GM12878 (cell line): ENCODE measurements around the gene SLC9C2. TPM values are rescaled to one million over a fixed set of nuclear protein-coding genes. Genes with fewer than 3 reads are reported as not detected.
"Not testable (repeated sequence)": the region's sequence is repeated elsewhere in the genome, so short reads cannot be mapped to it uniquely, and the experiment has no call there.

Experiments used
- ATAC-seq: fragments of 200-7000 bp; cut with Tn5 transposase; 3 replicates; pipeline ENCODE4 v1.9.1; 2020; ENCODE audit warnings: mild to moderate bottlenecking, moderate library complexity
- BruUV-seq: library from RNA; stranded (reverse); fragments of 400-500 nt; replicated peaks from 2 replicates; lab custom pipeline; 2021; lab: Mats Ljungman, UMichigan
- CTCF ChIA-PET: fragments of 300-600 bp; sonication (Branson Sonifier 250); formaldehyde crosslinking; extraction: SDS; loops from one replicate; lab custom pipeline; 2021; ENCODE audit warnings: inconsistent platforms; lab: Yijun Ruan, JAX
- POLR2A ChIA-PET: fragments of 350-600 bp; formaldehyde crosslinking; extraction: SDS; loops from one replicate; lab custom pipeline; 2021; ENCODE audit warnings: inconsistent platforms; lab: Charles Lee
- RAD21 ChIA-PET: fragments of 300-600 bp; sonication (Branson Sonifier 250); formaldehyde crosslinking; loops from one replicate; lab custom pipeline; 2023; ENCODE audit warnings: antibody characterized with exemption; ENCODE audit not compliant: unreplicated experiment; lab: Charles Lee
- SMC1A ChIA-PET: fragments of 300-600 bp; sonication (Branson Sonifier 250); formaldehyde crosslinking; loops from one replicate; lab custom pipeline; 2023; ENCODE audit not compliant: unreplicated experiment, uncharacterized antibody; lab: Charles Lee
- DNase-seq: peaks from one replicate; pipeline ENCODE4 v3.0.0-alpha.2; 2011; ENCODE audit warnings: low read depth, low spot score
- FAIRE-seq: peaks from 3 replicates; lab custom pipeline; 2011; peaks lifted over from hg19 to GRCh38; lab: Jason Lieb, UNC
- H2AFZ ChIP-seq: 2 replicates; pipeline ENCODE4 v1.6.0; 2011; ENCODE audit warnings: low read depth, low read length, control low read depth; ENCODE audit not compliant: control insufficient read depth
- H3K27ac ChIP-seq: 2 replicates; pipeline ENCODE4 v1.5.1; 2011; ENCODE audit warnings: control low read depth; ENCODE audit not compliant: control insufficient read depth, insufficient read depth
- H3K27me3 ChIP-seq, 2 experiments: replicated peaks in 1 of 2; 2 replicates each; pipeline versions ENCODE4 v1.6.0 to v1.6.1; 2011; ENCODE audit warnings: low read length in 1 of 2; ENCODE audit not compliant: control insufficient read depth in 2 of 2, insufficient read depth in 2 of 2
- H3K36me3 ChIP-seq, 2 experiments: 2 replicates each; pipeline ENCODE4 v1.5.1; 2011; ENCODE audit warnings: low read length in 1 of 2; ENCODE audit not compliant: control insufficient read depth in 2 of 2, insufficient read depth in 2 of 2
- H3K4me1 ChIP-seq: 2 replicates; pipeline ENCODE4 v1.6.1; 2011; ENCODE audit warnings: mild to moderate bottlenecking, low read length, moderate library complexity, mixed read lengths; ENCODE audit not compliant: control insufficient read depth, insufficient read depth
- H3K4me2 ChIP-seq: 2 replicates; pipeline ENCODE4 v1.6.0; 2011; ENCODE audit warnings: control low read depth; ENCODE audit not compliant: control insufficient read depth, insufficient read depth
- H3K4me3 ChIP-seq: fragments of 200-600 bp; sonication (generic); 2 replicates; pipeline ENCODE4 v1.5.1; 2016
- H3K79me2 ChIP-seq: 2 replicates; pipeline ENCODE4 v1.6.0; 2011; ENCODE audit warnings: low read length; ENCODE audit not compliant: control insufficient read depth, insufficient read depth
- H3K9ac ChIP-seq: 2 replicates; pipeline ENCODE4 v1.8.0; 2011; ENCODE audit warnings: low read length, control low read depth, mixed read lengths; ENCODE audit not compliant: control insufficient read depth, insufficient read depth
- H3K9me3 ChIP-seq: replicated peaks from 3 replicates; pipeline ENCODE4 v1.5.1; 2011; ENCODE audit warnings: mild to moderate bottlenecking, low read length; ENCODE audit not compliant: control insufficient read depth, insufficient read depth
- H4K20me1 ChIP-seq: 2 replicates; pipeline ENCODE4 v1.6.0; 2011; ENCODE audit not compliant: control insufficient read depth, insufficient read depth
- CBX5 ChIP-seq: sonication (generic); IDR thresholded peaks from 2 replicates; pipeline ENCODE4 v1.6.1; 2016; ENCODE audit warnings: low read depth, moderate library complexity, mild to moderate bottlenecking, inconsistent platforms
- IKZF1 ChIP-seq: fragments of 450-650 bp; conservative IDR thresholded peaks from 2 replicates; pipeline ENCODE4 v1.6.1; 2017; ENCODE audit warnings: antibody characterized with exemption, mild to moderate bottlenecking
- IRF3 ChIP-seq: fragments of 450-650 bp; IDR thresholded peaks from 2 replicates; pipeline ENCODE4 v1.6.1; 2014; ENCODE audit warnings: mild to moderate bottlenecking
- MXI1 ChIP-seq: fragments of 150-350 bp; IDR thresholded peaks from 2 replicates; pipeline ENCODE4 v1.6.1; 2011; ENCODE audit warnings: low read depth, mild to moderate bottlenecking, inconsistent platforms, low read length, improper control_type of control experiment
- RCOR1 ChIP-seq: conservative IDR thresholded peaks from 2 replicates; pipeline ENCODE4 v1.6.1; 2012; ENCODE audit warnings: low read depth, low read length, improper control_type of control experiment
- SIN3A ChIP-seq: IDR thresholded peaks from 2 replicates; pipeline ENCODE4 v1.6.1; 2012; ENCODE audit warnings: low read depth, low read length, improper control_type of control experiment
- TCF7 ChIP-seq: IDR thresholded peaks from 2 replicates; pipeline ENCODE4 v1.6.1; 2014; ENCODE audit warnings: antibody characterized with exemption, borderline replicate concordance
- ZBED1 ChIP-seq: IDR thresholded peaks from 2 replicates; pipeline ENCODE4 v1.6.1; 2016; ENCODE audit warnings: borderline replicate concordance
- ZNF274 ChIP-seq: IDR thresholded peaks from one replicate; pipeline ENCODE4 v1.8.0; 2011; ENCODE audit not compliant: insufficient read length, insufficient read depth
- WGBS: methylation state at CpG from one replicate; pipeline ENCODE4 v1.1.6; 2016; ENCODE audit warnings: low lambda C conversion rate; ENCODE audit not compliant: insufficient replicate concordance, insufficient coverage; ENCODE audit errors: missing lambda C conversion rate; 5-methylcytosine and 5-hydroxymethylcytosine counted together
- in situ Hi-C: fragments of 300-500 bp; cut with MboI; formaldehyde crosslinking; loops from 9 replicates; pipeline ENCODE4 v1.14.3; 2018; ENCODE audit warnings: mixed read lengths
- intact Hi-C: fragments of 100-400 bp; cut with micrococcal nuclease; formaldehyde crosslinking; loops from one replicate; pipeline ENCODE4 v1.14.2; 2022; ENCODE audit not compliant: unreplicated experiment
- polyA plus RNA-seq, 11 experiments: library from polyadenylated mRNA; depleted of rRNA in 4 of 11; unstranded in 6 of 11; stranded (reverse) in 5 of 11; fragments of >200 nt; fragmentation: Nextera tagmentation in 4 of 11; fragmentation: Illumina TruSeq in 1 of 11; extraction: Ambion mirVana in 4 of 11; extraction: Trizol in 1 of 11; gene quantifications; 1 replicate in 1 of 11; 2 replicates in 10 of 11; pipeline versions ENCODE4 v1.2.1 to v1.2.3, GENCODE V29; 2011 to 2016; ENCODE audit warnings: inconsistent platforms in 2 of 11, missing spikeins in 2 of 11, low read depth in 1 of 11
- total RNA-seq, 4 experiments: library from RNA; depleted of rRNA in 3 of 4; stranded (reverse); fragments of >200 nt in 3 of 4; fragmentation: Illumina TruSeq in 1 of 4; extraction: Trizol in 1 of 4; gene quantifications; 2 replicates each; pipeline versions ENCODE4 v1.2.1 to v1.2.3, GENCODE V29; 2013 to 2021
- TF ChIP-seq, protein P1 (sequence below): IDR thresholded peaks from 2 replicates; pipeline ENCODE4 v1.6.1; 2012; ENCODE audit warnings: low read depth, low read length, improper control_type of control experiment
- TF ChIP-seq, protein P2 (sequence below): IDR thresholded peaks from 2 replicates; pipeline ENCODE4 v1.6.1; 2011; ENCODE audit warnings: mild to moderate bottlenecking, low read depth, low read length, moderate library complexity; ENCODE audit not compliant: insufficient replicate concordance

Gene SLC9C2
- total and polyA plus RNA-seq, 10 of the 15 experiments (the other 5 are each of a cell fraction or from before 2014, with no cell fraction given): not detected

- ChIA-PET RAD21 (no interaction called here), CTCF (no interaction called here)
- FAIRE-seq (no peak), DNase-seq (no peak)
- H3K79me2 ChIP-seq: no peaks in the 10 kb centered on the region
- no peaks in the 10 kb centered on the region for H3K4me1 ChIP-seq
- no peak for TF ChIP-seq IRF3
- no peak for TF ChIP-seq TCF7
- TF ChIP-seq ZBED1: no peak
- TF ChIP-seq, protein P1, sequence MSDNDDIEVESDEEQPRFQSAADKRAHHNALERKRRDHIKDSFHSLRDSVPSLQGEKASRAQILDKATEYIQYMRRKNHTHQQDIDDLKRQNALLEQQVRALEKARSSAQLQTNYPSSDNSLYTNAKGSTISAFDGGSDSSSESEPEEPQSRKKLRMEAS: no peak
- TF ChIP-seq ZNF274: no peak
- TF ChIP-seq MXI1: no peak
- no peak for TF ChIP-seq IKZF1
- no peak for TF ChIP-seq RCOR1
- no peak for TF ChIP-seq CBX5
- TF ChIP-seq, protein P2, sequence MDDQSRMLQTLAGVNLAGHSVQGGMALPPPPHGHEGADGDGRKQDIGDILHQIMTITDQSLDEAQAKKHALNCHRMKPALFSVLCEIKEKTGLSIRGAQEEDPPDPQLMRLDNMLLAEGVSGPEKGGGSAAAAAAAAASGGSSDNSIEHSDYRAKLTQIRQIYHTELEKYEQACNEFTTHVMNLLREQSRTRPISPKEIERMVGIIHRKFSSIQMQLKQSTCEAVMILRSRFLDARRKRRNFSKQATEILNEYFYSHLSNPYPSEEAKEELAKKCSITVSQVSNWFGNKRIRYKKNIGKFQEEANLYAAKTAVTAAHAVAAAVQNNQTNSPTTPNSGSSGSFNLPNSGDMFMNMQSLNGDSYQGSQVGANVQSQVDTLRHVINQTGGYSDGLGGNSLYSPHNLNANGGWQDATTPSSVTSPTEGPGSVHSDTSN: no peak
- TF ChIP-seq SIN3A: no peak
- TF ChIP-seq, all 136 proteins: peak for 0
- Histone ChIP-seq H3K4me2 (no peak overlapping the region), H3K9me3 (peaks cover 6% of the 10 kb centered on the region; the same call in 2 of the 3 replicates), H3K36me3 (no peaks in the 10 kb centered on the region), H4K20me1 (no peaks in the 10 kb centered on the region), H3K4me3 (no peak overlapping the region), H3K9ac (no peak overlapping the region), H3K27ac (no peak overlapping the region), H3K27me3 (no peaks in the 10 kb centered on the region; a peak in 1 of 4 replicates), H2AFZ (no peak overlapping the region)
- no peak for ATAC-seq
- whole genome bisulfite sequencing: 38% methylated on average over 12 of the region's 12 CpGs
- ChIA-PET POLR2A (no interaction called here), SMC1A (no interaction called here)
- in situ Hi-C loops (no loop called here), intact Hi-C loops (no loop called here)
- no TSS peak for BruUV-seq
These were observed 35.5 kb upstream of the SLC9C2 start for GRCh38 chr1:173638043-173639021.

- H3K4me1 ChIP-seq, intact Hi-C loops, H3K27ac ChIP-seq, H3K4me2 ChIP-seq, H3K9ac ChIP-seq, DNase-seq, POLR2A ChIA-PET, H3K36me3 ChIP-seq, ATAC-seq, SMC1A ChIA-PET, RAD21 ChIA-PET, H3K79me2 ChIP-seq, H3K9me3 ChIP-seq, FAIRE-seq, H4K20me1 ChIP-seq, in situ Hi-C loops, H3K4me3 ChIP-seq, BruUV-seq, H3K27me3 ChIP-seq, CTCF ChIA-PET, H2AFZ ChIP-seq: not testable (repeated sequence)
- WGBS: 47% methylated on average over 6 of the region's 6 CpGs
These were observed 34.6 kb upstream of the SLC9C2 start for GRCh38 chr1:173637236-173638042.
